KMS-11 (cell line): Measurements from ENCODE around the gene PIP4K2A.

ENCODE experiments used
- H2AFZ ChIP-seq: fragments of 200-600 bp; sonication (generic); 2 replicates; pipeline ENCODE4 v1.6.1; 2016; ENCODE audit warnings: antibody characterized with exemption, mixed run types, low read depth
- H3K27ac ChIP-seq: fragments of 200-600 bp; sonication (generic); 2 replicates; pipeline ENCODE4 v1.6.1; 2016; ENCODE audit warnings: mild to moderate bottlenecking, mixed run types
- H3K27me3 ChIP-seq: fragments of 200-600 bp; sonication (generic); 2 replicates; pipeline ENCODE4 v1.6.1; 2017; ENCODE audit warnings: mild to moderate bottlenecking, low read depth, mixed run types, moderate library complexity; ENCODE audit not compliant: insufficient read depth
- H3K36me3 ChIP-seq: fragments of 200-600 bp; sonication (generic); 2 replicates; pipeline ENCODE4 v1.6.1; 2017; ENCODE audit warnings: mild to moderate bottlenecking, mixed run types; ENCODE audit not compliant: insufficient read depth
- H3K4me1 ChIP-seq: fragments of 200-600 bp; sonication (generic); 2 replicates; pipeline ENCODE4 v1.6.1; 2016; ENCODE audit warnings: mild to moderate bottlenecking, low read depth, mixed run types; ENCODE audit not compliant: poor library complexity, severe bottlenecking
- H3K4me2 ChIP-seq: fragments of 200-600 bp; sonication (generic); 2 replicates; pipeline ENCODE4 v1.7.0; 2016; ENCODE audit warnings: mild to moderate bottlenecking, mixed run types
- H3K4me3 ChIP-seq: fragments of 200-600 bp; sonication (generic); IDR thresholded peaks from 2 replicates; pipeline ENCODE4 v1.6.1; 2017; ENCODE audit warnings: low read depth, low read length, mixed read lengths; ENCODE audit not compliant: insufficient read depth
- H3K79me2 ChIP-seq: fragments of 200-600 bp; sonication (generic); 2 replicates; pipeline ENCODE4 v1.6.1; 2016; ENCODE audit warnings: low read depth, mixed run types; ENCODE audit not compliant: insufficient read depth
- H3K9ac ChIP-seq: fragments of 200-600 bp; sonication (generic); 2 replicates; pipeline ENCODE4 v1.6.1; 2016; ENCODE audit warnings: mild to moderate bottlenecking, mixed run types
- H4K20me1 ChIP-seq: fragments of 200-600 bp; sonication (generic); 2 replicates; pipeline ENCODE4 v1.6.1; 2016; ENCODE audit warnings: mild to moderate bottlenecking, mixed run types; ENCODE audit not compliant: insufficient read depth
- TF ChIP-seq, protein P1 (sequence below): fragments of 200-600 bp; sonication (generic); conservative IDR thresholded peaks from 2 replicates; pipeline ENCODE4 v1.6.1; 2017; ENCODE audit warnings: low read depth, mild to moderate bottlenecking, antibody characterized with exemption, low read length, moderate library complexity, mixed read lengths

PIP4K2A gene

DNA sequence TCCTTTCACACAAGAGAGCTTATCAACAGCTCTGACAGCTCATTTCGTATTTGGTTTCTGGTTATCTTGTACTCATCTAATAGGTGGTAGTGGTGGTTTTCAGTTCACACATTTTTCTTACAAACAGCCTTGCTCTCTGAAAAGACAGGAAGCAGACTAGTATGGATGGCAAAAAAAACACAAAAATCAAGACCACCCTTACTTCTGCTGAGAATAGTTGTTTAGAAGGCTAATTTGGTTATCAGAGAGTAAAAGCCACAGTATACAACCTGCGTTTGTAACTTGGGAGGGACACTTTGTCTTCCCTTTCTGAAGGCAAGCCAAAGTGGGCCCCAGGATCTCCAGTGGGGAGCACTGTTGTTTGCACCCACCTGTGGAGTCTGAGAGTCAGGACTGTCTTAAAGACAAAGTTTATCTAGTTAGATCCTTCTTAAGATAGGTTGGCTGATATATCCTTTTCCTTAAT, 68.0 kb downstream of the PIP4K2A start:
- no peaks in the 10 kb centered on the region; the same call in 1 of the 2 replicates for H4K20me1 ChIP-seq

DNA sequence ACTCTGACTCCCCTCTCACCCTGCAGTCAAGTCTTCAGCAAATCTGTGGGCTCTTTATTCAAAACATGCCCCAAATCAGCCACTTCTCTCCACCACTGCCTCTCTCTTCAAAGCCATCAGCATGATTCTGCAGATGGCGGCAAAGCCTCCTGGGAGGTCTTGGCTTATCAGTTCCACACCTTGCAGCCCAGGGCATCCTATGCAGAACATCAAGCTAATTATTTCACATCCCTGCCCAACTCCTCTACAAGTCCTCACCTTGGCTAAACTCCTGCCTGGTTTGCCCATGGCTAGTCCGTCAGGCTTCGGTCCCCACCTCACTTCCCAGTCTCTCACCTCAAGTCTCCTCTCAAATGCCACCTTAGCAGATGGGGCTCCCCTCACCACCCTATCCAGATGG, 70.2 kb downstream of the PIP4K2A start:
- Histone ChIP-seq H3K36me3 (no peaks in the 10 kb centered on the region), H3K27ac (no peak overlapping the region), H3K4me3 (no peak overlapping the region), H3K4me2 (no peak overlapping the region), H4K20me1 (no peaks in the 10 kb centered on the region; the same call in 1 of the 2 replicates), H3K27me3 (no peaks in the 10 kb centered on the region), H3K79me2 (peaks cover 76% of the 10 kb centered on the region; the same call in 1 of the 2 replicates), H3K9ac (no peak overlapping the region), H2AFZ (no peak overlapping the region), H3K4me1 (peaks cover 79% of the 10 kb centered on the region)
- TF ChIP-seq, protein P1, sequence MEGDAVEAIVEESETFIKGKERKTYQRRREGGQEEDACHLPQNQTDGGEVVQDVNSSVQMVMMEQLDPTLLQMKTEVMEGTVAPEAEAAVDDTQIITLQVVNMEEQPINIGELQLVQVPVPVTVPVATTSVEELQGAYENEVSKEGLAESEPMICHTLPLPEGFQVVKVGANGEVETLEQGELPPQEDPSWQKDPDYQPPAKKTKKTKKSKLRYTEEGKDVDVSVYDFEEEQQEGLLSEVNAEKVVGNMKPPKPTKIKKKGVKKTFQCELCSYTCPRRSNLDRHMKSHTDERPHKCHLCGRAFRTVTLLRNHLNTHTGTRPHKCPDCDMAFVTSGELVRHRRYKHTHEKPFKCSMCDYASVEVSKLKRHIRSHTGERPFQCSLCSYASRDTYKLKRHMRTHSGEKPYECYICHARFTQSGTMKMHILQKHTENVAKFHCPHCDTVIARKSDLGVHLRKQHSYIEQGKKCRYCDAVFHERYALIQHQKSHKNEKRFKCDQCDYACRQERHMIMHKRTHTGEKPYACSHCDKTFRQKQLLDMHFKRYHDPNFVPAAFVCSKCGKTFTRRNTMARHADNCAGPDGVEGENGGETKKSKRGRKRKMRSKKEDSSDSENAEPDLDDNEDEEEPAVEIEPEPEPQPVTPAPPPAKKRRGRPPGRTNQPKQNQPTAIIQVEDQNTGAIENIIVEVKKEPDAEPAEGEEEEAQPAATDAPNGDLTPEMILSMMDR = no peak

More for the DNA sequence above, 68.0 kb downstream of the PIP4K2A start:
- H3K4me2 ChIP-seq = peak overlapping the region; percentile 76
- peaks cover 80% of the 10 kb centered on the region; the same call in 1 of the 2 replicates for H3K79me2 ChIP-seq
- H3K4me3 ChIP-seq = no peak overlapping the region
- H3K4me1 ChIP-seq = peaks cover 82% of the 10 kb centered on the region
- H3K36me3 ChIP-seq = no peaks in the 10 kb centered on the region
- H3K9ac ChIP-seq = peak overlapping the region; percentile 15; the same call in 1 of the 2 replicates
- no peak overlapping the region for H2AFZ ChIP-seq
- no peaks in the 10 kb centered on the region for H3K27me3 ChIP-seq
- H3K27ac ChIP-seq = peak overlapping the region; percentile 56
- TF ChIP-seq, protein P1 = no peak

DNA sequence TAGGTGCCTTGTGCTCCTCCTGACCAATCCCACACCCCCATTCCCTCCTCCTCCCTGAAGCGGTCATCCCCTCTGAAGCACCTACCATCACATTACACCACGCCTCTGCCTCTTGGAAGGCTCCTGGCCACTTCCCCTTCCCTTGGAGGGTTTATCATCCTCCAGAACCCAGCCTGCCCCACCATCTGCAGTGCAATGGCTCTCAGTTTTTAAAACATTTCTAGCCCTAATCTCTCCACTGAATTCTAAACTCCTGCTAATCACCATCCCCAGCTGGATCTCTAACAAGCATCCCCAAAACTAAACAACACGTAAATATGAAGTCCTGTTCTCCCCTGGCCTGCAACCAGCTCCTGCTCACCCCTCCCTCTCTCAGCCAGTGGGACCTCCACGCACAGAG, 70.6 kb downstream of the PIP4K2A start:
- H3K4me3 ChIP-seq = no peak overlapping the region
- H4K20me1 ChIP-seq = no peaks in the 10 kb centered on the region; the same call in 1 of the 2 replicates
- no peak overlapping the region for H3K27ac ChIP-seq
- H3K27me3 ChIP-seq = no peaks in the 10 kb centered on the region
- peaks cover 77% of the 10 kb centered on the region for H3K79me2 ChIP-seq
- TF ChIP-seq, protein P1 = no peak
- H3K36me3 ChIP-seq = no peaks in the 10 kb centered on the region
- no peak overlapping the region for H3K9ac ChIP-seq
- no peak overlapping the region for H2AFZ ChIP-seq
- no peak overlapping the region for H3K4me2 ChIP-seq
- peaks cover 79% of the 10 kb centered on the region for H3K4me1 ChIP-seq

DNA sequence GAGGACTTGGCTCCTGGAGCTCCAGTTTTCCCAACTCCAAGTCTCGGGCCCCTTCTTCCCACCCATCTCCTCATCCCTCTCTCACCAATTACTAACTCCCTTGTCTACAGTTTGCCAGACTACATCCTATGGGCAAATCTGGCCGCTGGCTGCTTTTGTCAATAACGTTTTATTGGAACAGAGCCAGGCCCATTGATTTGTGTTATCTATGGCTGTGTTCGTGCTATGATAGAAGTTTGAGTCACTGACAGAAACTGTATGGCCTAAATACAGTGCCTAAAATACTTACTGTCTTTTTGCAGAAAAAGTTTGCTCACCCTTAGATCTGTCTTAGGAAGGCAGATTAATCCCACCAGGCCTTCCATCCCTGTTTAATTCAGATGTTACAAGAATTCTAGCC, 71.3 kb downstream of the PIP4K2A start:
- H2AFZ ChIP-seq = no peak overlapping the region
- no peak overlapping the region for H3K4me3 ChIP-seq
- no peak overlapping the region for H3K4me2 ChIP-seq
- no peak overlapping the region for H3K9ac ChIP-seq
- peaks cover 77% of the 10 kb centered on the region for H3K79me2 ChIP-seq
- H3K36me3 ChIP-seq = no peaks in the 10 kb centered on the region
- no peaks in the 10 kb centered on the region for H3K27me3 ChIP-seq
- no peaks in the 10 kb centered on the region; the same call in 1 of the 2 replicates for H4K20me1 ChIP-seq
- TF ChIP-seq, protein P1 = no peak
- no peak overlapping the region for H3K27ac ChIP-seq
- H3K4me1 ChIP-seq = peaks cover 79% of the 10 kb centered on the region
